HG03280 (cell line): Measurements from ENCODE around the gene ZNF136.

ENCODE experiments used
- ATAC-seq: cut with Tn5 transposase; IDR thresholded peaks from one replicate; pipeline ENCODE4 v1.9.1; 2021; ENCODE audit warnings: mild to moderate bottlenecking, moderate library complexity; ENCODE audit not compliant: unreplicated experiment

ZNF136 gene

GRCh38 chr19:12187625-12188024 is 24.7 kb downstream of the ZNF136 start:
- ATAC-seq = no peak

GRCh38 chr19:12194827-12195731 is 32.2 kb downstream of the ZNF136 start:
- no peak for ATAC-seq

DNA sequence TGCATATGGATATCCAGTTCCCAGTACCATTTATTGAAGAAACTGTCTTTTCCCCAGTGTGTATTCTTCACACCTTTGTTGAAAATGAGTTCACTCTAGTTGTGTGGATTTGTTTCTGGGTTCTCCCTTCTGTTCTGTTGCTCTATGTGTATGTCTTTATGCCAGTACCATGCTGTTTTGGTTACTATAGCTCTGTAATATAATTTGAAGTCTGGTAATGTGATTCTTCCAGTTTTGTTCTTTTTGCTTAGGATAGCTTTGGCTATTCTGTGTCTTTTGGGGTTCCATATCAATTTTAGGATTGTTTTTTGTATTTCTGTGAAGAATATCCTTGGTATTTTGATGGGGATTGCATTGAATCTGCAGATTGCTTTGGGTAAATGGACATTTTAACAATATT is 35.2 kb downstream of the ZNF136 start:
- no peak for ATAC-seq

DNA sequence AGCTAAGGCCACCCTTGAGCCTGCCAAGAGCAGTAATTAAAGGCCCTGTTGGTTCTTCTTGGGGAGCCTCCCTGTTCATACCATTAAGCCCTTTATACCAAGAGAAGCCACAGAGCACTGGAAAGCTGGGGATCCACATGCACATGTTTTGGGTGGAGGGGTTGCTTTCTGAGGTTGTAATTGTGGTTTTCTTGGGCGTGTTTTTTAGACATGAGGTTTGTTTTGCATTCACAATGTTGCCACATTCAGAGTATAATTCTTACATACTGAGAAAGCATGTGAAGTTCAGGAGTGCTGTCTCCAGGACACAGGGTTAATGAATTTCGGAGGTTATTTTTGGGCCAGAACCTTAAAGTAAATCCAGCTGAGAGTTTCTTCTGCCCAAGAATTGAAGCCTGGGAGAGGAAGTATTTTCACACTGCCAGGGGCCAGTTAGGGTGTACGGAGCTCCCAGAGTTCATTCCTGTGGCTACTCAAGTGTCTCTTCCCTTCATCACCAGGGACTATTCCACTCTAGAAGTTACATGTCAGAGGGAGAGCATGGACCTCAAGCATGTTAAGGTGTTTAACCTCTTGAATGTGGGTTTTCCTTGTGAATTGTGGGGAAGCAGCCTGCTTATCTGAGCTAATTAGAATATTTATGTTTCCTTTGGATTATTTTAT is 37.0 kb downstream of the ZNF136 start:
- no peak for ATAC-seq

GRCh38 chr19:12202250-12202649 is 39.4 kb downstream of the ZNF136 start:
- no peak for ATAC-seq

GRCh38 chr19:12205296-12205695 is 42.4 kb downstream of the ZNF136 start:
- no peak for ATAC-seq

DNA sequence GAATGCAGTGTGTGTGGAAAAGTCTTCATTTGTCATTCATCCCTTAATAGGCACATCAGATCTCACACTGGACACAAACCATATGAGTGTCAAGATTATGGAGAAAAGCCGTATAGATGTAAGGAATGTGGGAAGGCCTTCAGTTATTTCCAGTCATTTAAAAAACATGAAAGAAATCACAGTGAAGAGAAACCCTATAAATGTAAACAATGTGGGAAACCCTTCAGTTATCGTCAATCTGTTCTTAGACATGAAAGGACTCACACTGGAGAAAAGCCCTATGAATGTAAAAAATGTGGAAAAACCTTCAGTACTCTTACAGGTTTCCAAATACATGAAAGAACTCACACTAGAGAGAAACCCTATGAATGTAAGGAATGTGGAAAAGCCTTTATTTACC is 45.3 kb downstream of the ZNF136 start:
- no peak for ATAC-seq

DNA sequence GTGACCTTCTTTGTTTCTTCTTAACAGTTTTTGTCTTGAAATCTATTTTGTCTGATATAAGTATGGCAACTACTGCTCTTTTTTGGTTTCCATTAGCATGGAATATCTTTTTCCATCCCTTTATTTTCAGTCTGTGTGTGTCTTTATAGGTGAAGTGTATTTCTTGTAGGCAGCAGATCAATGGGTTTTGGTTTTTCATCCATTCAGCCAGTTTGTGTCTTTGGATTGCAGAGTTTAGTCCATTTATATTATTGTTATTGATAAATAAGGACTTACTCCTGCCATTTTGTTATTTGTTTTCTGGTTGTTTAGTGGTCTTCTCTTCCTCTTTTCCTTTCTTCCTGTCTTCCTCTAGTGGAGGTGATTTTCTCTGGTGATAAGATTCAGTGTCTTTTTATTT is 54.4 kb downstream of the ZNF136 start:
- no peak for ATAC-seq

- ATAC-seq = no peak
These were observed 60.2 kb downstream of the ZNF136 start for GRCh38 chr19:12222980-12223630.

DNA sequence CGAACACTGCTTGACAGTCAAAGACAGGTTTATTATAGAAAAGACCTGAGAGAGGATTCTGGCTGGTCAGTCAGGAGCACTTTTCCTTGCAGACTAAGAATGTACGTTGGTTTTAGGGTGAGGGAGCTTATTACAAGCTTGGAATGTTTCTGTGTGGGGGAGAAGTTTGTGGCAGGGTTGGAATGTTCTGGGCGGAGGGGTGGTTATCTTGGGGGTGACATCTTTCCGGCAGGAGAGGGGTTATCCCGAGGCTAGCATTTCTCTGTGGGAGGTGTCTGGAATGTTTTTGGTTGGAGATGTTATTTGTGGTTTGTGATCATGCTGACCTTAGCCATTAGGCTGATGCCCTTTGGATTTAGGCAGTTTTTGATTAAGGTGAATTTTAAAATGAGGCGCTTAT is 61.8 kb downstream of the ZNF136 start:
- ATAC-seq = no peak

GRCh38 chr19:12229990-12230389 is 67.1 kb downstream of the ZNF136 start:
- no peak for ATAC-seq

- ATAC-seq = no peak
These were observed 68.1 kb downstream of the ZNF136 start for GRCh38 chr19:12230751-12231733.

GRCh38 chr19:12232961-12233360 is 70.1 kb downstream of the ZNF136 start:
- no peak for ATAC-seq

DNA sequence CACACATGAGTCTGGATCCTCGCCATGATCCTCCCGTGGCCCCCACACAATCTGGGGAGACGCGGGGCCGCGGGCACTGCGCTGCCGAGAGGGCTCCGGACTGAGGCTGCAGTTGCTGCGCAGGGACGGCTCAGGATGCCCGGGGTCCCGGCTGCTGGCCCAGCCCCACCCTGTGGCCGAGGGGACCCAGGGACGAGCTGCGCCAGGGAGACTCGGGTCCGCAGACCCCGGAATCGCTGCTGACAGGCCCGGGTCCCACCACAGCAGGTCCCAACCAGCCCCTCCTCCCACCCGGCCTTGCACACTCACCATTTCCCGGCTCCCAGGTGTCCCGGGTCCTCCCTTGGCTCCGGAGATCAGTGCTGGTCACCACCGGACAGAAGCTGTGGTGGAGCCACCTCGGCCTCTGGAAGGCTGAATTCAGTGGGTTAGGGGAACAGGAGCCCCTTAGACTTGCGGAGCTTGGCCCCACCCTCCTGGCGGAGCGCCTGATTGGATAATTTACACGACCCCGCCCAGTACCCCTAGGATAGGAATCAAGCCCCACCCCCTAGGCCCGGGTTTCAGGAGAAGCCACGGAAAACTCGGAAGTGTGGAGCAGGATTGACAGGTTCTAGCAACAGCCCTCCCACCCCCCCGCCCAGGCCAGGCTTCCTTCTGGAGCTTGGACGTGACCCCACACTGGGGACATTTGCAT is 74.4 kb downstream of the ZNF136 start:
- no peak for ATAC-seq
